ENCODE data around the gene RALGAPA2.

Gene RALGAPA2

DNA sequence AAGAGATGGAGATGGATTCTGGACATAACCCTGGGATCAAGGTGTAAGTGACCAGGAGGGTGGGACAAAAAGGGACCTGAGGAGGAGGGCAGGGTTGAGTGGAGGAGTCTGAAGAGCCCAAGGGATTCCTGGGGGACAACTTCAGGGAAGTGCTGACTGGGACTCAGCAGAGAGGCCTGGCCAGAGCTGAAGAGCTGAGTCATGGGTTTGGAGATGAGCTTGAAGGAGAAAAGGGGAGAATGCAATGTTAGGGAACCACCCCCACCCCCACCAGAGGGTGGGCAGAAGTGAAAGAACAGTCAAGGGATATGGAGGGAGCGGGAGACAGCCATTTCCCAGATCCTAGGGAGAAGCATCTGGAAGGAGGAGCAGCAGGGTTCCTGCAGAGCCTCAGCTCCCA is 289.3 kb downstream of the RALGAPA2 start:
- H3K27me3 ChIP-seq (ENCODE audit: insufficient read depth, poor library complexity, severe bottlenecking), result no peaks in the 10 kb centered on the region
- DNase-seq (ENCODE audit: low read depth in 1 of 2, low spot score in 1 of 2), result no peak
- no peak overlapping the region for H3K27ac ChIP-seq (replicated peaks)
- no peak for TF ChIP-seq GABPA (IDR thresholded peaks at IDR 0.05; ENCODE audit: low read depth)
- TF ChIP-seq, protein P1, sequence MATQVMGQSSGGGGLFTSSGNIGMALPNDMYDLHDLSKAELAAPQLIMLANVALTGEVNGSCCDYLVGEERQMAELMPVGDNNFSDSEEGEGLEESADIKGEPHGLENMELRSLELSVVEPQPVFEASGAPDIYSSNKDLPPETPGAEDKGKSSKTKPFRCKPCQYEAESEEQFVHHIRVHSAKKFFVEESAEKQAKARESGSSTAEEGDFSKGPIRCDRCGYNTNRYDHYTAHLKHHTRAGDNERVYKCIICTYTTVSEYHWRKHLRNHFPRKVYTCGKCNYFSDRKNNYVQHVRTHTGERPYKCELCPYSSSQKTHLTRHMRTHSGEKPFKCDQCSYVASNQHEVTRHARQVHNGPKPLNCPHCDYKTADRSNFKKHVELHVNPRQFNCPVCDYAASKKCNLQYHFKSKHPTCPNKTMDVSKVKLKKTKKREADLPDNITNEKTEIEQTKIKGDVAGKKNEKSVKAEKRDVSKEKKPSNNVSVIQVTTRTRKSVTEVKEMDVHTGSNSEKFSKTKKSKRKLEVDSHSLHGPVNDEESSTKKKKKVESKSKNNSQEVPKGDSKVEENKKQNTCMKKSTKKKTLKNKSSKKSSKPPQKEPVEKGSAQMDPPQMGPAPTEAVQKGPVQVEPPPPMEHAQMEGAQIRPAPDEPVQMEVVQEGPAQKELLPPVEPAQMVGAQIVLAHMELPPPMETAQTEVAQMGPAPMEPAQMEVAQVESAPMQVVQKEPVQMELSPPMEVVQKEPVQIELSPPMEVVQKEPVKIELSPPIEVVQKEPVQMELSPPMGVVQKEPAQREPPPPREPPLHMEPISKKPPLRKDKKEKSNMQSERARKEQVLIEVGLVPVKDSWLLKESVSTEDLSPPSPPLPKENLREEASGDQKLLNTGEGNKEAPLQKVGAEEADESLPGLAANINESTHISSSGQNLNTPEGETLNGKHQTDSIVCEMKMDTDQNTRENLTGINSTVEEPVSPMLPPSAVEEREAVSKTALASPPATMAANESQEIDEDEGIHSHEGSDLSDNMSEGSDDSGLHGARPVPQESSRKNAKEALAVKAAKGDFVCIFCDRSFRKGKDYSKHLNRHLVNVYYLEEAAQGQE (IDR thresholded peaks at IDR 0.05; ENCODE audit: insufficient replicate concordance, low read depth), result no peak
- TF ChIP-seq POLR2AphosphoS5 (IDR thresholded peaks at IDR 0.05; ENCODE audit: low read depth), result no peak
- TF ChIP-seq, protein P2, sequence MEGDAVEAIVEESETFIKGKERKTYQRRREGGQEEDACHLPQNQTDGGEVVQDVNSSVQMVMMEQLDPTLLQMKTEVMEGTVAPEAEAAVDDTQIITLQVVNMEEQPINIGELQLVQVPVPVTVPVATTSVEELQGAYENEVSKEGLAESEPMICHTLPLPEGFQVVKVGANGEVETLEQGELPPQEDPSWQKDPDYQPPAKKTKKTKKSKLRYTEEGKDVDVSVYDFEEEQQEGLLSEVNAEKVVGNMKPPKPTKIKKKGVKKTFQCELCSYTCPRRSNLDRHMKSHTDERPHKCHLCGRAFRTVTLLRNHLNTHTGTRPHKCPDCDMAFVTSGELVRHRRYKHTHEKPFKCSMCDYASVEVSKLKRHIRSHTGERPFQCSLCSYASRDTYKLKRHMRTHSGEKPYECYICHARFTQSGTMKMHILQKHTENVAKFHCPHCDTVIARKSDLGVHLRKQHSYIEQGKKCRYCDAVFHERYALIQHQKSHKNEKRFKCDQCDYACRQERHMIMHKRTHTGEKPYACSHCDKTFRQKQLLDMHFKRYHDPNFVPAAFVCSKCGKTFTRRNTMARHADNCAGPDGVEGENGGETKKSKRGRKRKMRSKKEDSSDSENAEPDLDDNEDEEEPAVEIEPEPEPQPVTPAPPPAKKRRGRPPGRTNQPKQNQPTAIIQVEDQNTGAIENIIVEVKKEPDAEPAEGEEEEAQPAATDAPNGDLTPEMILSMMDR (IDR thresholded peaks at IDR 0.05; ENCODE audit: insufficient read depth, low read length), result no peak
- no peak for TF ChIP-seq SPI1 (IDR thresholded peaks at IDR 0.05; ENCODE audit: borderline replicate concordance, low read depth)
- no peak overlapping the region for H3K4me3 ChIP-seq (replicated peaks; ENCODE audit: insufficient read depth, low read length)

DNA sequence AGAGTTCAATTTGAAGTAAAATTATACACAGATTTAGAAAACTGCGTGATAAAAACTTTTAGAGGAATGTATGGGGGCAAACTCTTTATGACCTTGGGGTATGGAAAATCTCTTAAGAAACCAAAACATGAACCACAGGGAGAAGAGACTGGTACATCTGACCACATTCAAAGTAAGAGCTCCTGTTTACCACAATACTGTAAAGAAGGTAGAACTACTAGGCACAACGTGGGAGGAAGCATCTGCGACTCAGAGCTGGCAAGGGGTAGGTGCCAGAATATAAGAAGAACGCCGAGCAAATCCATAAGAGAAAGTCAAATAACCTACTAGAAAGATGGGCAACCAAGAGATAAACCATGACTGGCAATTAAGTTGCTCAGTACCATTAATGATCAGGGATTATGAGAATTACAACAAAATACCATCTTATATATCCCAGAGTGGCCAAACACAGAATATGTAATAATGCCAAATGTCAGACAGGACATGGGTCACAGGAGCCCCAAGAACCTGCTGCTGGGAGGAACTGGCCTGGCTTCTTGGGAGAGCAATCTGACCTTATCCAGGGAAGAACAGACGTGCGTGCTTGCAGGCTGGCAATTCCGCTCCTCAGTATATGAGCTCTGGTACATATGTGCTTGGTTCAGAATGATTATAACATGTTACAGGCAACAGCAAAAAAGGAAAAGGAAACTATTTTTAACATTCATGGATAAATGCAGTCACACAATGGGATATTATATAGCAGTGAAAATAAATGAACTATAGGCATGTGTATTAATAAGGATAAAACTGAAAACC is 294.4 kb downstream of the RALGAPA2 start:
- H3K4me3 ChIP-seq (replicated peaks; ENCODE audit: insufficient read depth, low read length), result no peak overlapping the region
- no peak overlapping the region for H3K27ac ChIP-seq (replicated peaks)
- DNase-seq (ENCODE audit: low read depth in 1 of 2, low spot score in 1 of 2), result no peak
- no peaks in the 10 kb centered on the region for H3K27me3 ChIP-seq (ENCODE audit: insufficient read depth, poor library complexity, severe bottlenecking)
- TF ChIP-seq, protein P2 (IDR thresholded peaks at IDR 0.05; ENCODE audit: insufficient read depth, low read length), result no peak
- no peak for TF ChIP-seq POLR2AphosphoS5 (IDR thresholded peaks at IDR 0.05; ENCODE audit: low read depth)
- TF ChIP-seq GABPA (IDR thresholded peaks at IDR 0.05; ENCODE audit: low read depth), result no peak
- TF ChIP-seq SPI1 (IDR thresholded peaks at IDR 0.05; ENCODE audit: borderline replicate concordance, low read depth), result no peak

DNA sequence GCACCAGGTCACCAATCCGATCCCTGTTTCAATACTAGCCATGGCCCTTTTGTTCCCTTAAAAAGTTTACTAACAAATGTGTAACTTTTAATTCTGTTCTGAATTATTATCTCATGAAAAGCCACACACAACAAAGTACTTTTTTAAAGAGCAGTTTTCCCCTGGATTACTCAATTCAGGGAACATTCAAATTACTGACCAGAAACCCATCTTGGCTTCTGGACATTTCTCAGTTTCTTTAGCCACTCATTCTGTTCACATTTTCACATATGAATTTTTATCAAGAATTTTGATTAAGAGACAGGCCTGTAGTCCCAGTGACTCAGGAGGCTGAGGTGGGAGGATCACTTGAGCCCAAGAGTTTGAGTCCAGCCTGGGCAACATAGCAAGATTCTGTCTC is 297.1 kb downstream of the RALGAPA2 start:
- TF ChIP-seq POLR2AphosphoS5 (IDR thresholded peaks at IDR 0.05; ENCODE audit: low read depth) (no peak), GABPA (IDR thresholded peaks at IDR 0.05; ENCODE audit: low read depth) (no peak), SPI1 (IDR thresholded peaks at IDR 0.05; ENCODE audit: borderline replicate concordance, low read depth) (no peak)
- TF ChIP-seq, protein P1 (IDR thresholded peaks at IDR 0.05; ENCODE audit: insufficient replicate concordance, low read depth), result no peak
- TF ChIP-seq, protein P2 (IDR thresholded peaks at IDR 0.05; ENCODE audit: insufficient read depth, low read length), result no peak
- Histone ChIP-seq H3K27me3 (ENCODE audit: insufficient read depth, poor library complexity, severe bottlenecking) (no peaks in the 10 kb centered on the region), H3K27ac (replicated peaks) (no peak overlapping the region), H3K4me3 (replicated peaks; ENCODE audit: insufficient read depth, low read length) (no peak overlapping the region)
- DNase-seq (ENCODE audit: low read depth in 1 of 2, low spot score in 1 of 2), result no peak

Data from HL-60 (cell line).